GM11168 (cell line): ENCODE data around the gene MEG3.

Experiments
- in situ Hi-C: fragments of 300-500 bp; cut with MboI; formaldehyde crosslinking; loops from one replicate; pipeline ENCODE4 v1.12.0; 2022; ENCODE audit warnings: low sequenced_read_pairs; ENCODE audit not compliant: unreplicated experiment

The MEG3 gene

GRCh38 chr14:100825713-100826331 lies at the start of gene MEG3:
MEG3 (plus strand) TSS chr14:100826118.
- in situ Hi-C loops = loop anchor here (25.0 kb wide), 1 partner anchor 811 kb away; no protein-coding TSS in a partner anchor

DNA sequence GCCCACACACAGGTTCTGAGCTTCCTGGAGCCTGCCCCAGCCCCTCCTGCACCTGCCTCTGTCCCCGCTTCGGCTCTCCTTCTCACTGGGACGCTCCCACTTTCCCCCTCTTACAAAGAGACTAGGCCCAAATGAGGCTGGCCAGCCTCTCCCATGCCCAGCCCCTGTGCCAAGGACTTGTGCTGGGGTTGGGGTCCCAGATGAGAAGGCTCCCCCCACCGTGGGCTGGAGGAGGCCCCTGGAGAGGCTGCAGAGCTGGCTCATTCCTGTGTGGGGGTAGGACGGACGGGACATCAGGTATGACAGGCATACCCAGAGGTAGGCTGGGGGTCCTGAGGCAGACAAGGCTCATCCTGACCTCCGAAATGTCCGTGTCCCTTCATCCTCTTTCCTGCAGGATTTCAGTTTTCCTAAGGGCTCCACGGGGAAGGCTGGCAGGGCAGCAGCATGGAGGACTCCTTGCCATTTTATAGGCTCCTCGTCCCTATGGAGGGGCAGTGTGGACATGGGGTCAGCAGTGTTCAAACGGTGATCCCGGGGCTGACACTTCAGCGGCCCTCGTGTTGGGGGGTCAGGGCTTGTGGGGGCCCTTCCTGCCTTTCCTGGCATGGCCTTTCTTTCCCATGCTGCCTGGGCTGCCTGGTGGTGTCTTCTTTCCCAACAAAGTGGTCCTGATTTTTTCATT lies 49.1 kb upstream of the MEG3 start:
- in situ Hi-C loops = no loop called here

DNA sequence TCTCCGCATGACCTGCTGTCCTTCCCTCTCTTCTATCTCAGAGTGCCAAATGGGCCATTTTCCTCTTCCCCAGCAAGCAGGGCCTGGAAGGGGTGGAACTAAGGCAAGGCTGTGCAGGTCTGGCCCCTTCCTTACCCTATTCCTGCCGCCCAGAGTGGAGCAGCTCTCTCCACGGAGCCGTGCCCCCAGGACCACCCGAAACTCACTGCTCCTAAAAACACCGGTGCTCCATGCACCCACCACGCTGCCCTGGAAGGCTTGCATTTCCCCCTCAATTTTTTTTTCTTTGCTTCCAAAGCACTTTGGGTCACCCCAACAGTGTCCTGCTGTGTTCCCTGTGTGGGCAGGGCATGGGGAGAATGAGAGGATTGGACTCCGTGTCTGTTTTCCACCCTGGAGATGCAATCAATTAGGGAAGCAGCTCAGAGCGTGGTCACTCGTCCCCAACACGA lies 48.5 kb upstream of the MEG3 start:
- in situ Hi-C loops = no loop called here

- in situ Hi-C loops = no loop called here
Measured at GRCh38 chr14:100777818-100778525, 47.9 kb upstream of the MEG3 start.

- in situ Hi-C loops = no loop called here
Measured at GRCh38 chr14:100778526-100778882, 47.4 kb upstream of the MEG3 start.

GRCh38 chr14:100778951-100779690 lies 46.8 kb upstream of the MEG3 start:
- in situ Hi-C loops = no loop called here

DNA sequence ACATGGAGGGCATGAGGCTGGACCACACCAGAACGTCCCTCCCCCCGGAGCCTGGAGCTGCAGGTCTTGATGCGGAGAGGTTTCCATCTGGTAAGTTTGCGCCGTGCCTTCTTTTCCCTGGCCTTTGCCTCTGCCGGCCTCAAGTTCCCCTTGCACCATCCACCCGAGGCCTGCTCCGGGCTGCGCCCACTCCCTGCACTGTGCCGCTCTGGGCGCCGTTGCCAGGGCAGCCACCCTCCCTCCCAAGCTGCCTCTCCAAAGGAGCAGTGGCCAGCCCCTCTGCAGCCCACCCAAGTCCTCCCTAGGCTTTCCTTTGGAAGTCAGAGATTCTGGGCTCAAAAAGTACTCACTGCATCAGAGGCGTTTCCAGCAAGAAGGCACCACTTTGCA lies 46.2 kb upstream of the MEG3 start:
- in situ Hi-C loops = no loop called here

- in situ Hi-C loops = no loop called here
Measured at GRCh38 chr14:100780246-100780645, 45.7 kb upstream of the MEG3 start.

- in situ Hi-C loops = no loop called here
Measured at GRCh38 chr14:100780646-100781355, 45.1 kb upstream of the MEG3 start.

DNA sequence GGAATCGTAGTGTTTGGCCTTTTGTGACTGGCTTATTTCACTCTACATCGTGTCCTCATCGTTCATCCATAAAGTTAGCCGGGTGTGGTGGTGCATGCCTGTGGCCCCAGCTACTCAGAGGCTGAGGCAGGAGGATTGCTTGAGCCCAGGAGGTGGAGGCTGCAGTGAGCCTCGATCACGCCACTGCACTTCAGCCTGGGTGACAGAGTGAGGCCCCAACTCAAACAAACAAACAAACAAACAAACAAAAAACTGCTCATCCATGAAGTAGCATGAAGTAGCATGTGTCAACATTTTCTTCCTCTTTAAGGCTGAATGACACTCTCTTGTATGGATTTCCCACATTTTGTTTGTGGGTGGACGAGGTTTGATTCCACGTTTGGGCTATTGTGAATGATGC lies 44.0 kb upstream of the MEG3 start:
- in situ Hi-C loops = no loop called here

GRCh38 chr14:100782516-100783320 lies 43.2 kb upstream of the MEG3 start:
- in situ Hi-C loops = no loop called here

GRCh38 chr14:100783630-100784370 lies 42.1 kb upstream of the MEG3 start:
- in situ Hi-C loops = no loop called here

GRCh38 chr14:100784523-100785337 lies 41.2 kb upstream of the MEG3 start:
- in situ Hi-C loops = no loop called here

- in situ Hi-C loops = no loop called here
Measured at GRCh38 chr14:100785338-100785615, 40.6 kb upstream of the MEG3 start.

- in situ Hi-C loops = no loop called here
Measured at GRCh38 chr14:100785626-100786025, 40.3 kb upstream of the MEG3 start.

- in situ Hi-C loops = no loop called here
Measured at GRCh38 chr14:100786131-100786530, 39.8 kb upstream of the MEG3 start.

GRCh38 chr14:100786576-100787219 lies 39.2 kb upstream of the MEG3 start:
- in situ Hi-C loops = no loop called here

GRCh38 chr14:100787659-100788058 lies 38.3 kb upstream of the MEG3 start:
- in situ Hi-C loops = no loop called here
